Activated T-cell treated with anti-CD3 and anti-CD28 coated beads for 24 hours (primary cell): ENCODE results near the gene YLPM1.
"Not testable (repeated sequence)": the region's sequence is repeated elsewhere in the genome, so short reads cannot be mapped to it uniquely, and the experiment has no call there.

ENCODE experiments used
- DNase-seq: peaks from one replicate; pipeline ENCODE4 v3.0.0-alpha.2; 2020; ENCODE audit warnings: low read depth

Gene YLPM1, protein sequence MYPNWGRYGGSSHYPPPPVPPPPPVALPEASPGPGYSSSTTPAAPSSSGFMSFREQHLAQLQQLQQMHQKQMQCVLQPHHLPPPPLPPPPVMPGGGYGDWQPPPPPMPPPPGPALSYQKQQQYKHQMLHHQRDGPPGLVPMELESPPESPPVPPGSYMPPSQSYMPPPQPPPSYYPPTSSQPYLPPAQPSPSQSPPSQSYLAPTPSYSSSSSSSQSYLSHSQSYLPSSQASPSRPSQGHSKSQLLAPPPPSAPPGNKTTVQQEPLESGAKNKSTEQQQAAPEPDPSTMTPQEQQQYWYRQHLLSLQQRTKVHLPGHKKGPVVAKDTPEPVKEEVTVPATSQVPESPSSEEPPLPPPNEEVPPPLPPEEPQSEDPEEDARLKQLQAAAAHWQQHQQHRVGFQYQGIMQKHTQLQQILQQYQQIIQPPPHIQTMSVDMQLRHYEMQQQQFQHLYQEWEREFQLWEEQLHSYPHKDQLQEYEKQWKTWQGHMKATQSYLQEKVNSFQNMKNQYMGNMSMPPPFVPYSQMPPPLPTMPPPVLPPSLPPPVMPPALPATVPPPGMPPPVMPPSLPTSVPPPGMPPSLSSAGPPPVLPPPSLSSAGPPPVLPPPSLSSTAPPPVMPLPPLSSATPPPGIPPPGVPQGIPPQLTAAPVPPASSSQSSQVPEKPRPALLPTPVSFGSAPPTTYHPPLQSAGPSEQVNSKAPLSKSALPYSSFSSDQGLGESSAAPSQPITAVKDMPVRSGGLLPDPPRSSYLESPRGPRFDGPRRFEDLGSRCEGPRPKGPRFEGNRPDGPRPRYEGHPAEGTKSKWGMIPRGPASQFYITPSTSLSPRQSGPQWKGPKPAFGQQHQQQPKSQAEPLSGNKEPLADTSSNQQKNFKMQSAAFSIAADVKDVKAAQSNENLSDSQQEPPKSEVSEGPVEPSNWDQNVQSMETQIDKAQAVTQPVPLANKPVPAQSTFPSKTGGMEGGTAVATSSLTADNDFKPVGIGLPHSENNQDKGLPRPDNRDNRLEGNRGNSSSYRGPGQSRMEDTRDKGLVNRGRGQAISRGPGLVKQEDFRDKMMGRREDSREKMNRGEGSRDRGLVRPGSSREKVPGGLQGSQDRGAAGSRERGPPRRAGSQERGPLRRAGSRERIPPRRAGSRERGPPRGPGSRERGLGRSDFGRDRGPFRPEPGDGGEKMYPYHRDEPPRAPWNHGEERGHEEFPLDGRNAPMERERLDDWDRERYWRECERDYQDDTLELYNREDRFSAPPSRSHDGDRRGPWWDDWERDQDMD (N-terminal part only)

DNA sequence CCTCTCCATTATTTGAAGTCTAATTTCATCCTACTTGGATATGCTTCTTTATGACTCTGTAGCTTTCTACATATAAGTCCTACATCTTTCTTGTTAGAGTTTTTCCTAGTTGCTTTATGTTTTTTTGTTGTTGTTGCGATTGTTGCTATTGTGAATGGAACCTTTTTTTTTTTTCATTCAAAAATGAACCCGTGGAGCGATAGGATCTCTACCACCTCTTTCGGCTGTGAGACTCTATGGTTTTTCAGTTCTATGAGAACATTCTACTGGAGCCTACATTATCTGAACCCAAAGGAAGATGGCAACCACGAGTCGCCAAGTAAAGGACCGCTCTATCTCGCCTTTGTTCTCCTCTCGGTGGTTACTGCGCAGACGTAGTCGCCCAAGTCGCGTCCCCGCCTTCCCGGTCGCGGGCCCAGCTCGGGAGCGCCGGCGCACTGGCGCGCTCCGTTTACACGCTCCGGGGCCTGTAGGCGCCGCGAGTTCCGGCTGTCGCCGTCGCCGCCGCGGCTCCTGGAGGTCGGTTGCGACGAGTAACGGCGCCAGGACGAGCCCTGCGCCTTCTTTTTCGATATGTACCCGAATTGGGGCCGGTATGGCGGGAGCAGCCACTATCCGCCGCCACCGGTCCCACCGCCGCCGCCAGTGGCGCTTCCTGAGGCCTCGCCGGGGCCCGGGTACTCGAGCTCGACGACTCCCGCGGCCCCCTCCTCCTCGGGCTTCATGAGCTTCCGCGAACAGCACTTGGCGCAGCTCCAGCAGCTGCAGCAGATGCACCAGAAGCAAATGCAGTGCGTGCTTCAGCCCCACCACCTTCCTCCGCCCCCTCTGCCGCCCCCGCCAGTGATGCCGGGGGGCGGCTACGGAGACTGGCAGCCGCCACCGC is at the start of gene YLPM1:
TSS of gene YLPM1 (plus strand) at position 400 of the 886 bp plus-strand sequence. CDS start at position 574, 174 bp downstream.
- peak; percentile 92 for DNase-seq

DNA sequence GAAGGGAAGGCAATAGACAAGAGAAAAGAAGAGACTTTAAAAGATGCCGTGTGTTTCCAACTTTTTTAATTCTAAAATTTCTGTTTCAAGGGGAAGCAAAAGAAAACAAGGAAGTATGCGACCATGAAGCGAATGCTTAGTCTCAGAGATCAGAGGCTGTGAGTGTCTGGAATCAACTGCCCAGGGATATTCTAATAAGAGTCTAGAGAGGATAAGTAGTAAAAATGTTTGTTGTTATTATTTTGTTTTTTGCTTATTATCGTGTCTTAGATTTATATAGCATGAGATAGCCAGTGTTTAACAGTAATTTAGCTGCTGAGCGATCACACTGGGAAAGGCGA is 49.8 kb upstream of the YLPM1 start:
- no peak for DNase-seq

DNA sequence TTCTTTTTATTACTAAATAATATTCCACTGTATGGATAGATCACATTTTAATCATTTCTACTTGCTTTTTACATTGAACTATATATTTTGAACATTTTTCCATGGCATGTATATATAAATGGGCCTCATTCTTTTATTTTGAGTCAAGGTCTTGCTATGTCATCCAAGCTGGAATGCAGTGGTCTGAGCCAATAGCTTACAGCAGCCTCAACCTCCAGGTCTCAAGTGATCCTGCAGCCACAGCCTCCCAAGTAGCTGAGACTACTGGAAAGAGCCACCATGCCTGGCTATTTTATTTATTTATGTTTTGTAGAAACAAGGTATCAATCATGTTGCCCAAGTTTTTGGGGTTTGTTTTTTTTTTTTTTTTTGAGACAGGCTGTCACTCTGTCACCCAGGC is 42.6 kb upstream of the YLPM1 start:
- DNase-seq = no peak

DNA sequence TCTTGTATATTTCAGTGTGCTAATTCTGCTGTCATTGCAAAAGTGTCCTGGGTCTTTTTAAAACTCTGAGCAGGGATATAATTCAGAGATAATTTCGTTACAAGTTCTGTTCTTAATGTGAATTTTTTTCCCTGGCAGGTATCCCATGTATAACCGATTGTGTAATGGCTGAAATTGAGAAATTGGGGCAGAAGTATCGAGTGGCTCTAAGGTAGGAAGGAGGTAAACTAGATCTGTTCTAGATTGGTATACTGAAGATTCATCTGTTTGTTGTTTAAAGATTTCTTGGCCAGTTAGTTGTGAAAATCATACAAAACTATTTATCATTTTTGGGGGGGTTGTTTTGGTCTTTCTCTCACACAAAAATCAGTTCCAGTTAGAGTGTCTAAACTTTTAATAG is 40.0 kb upstream of the YLPM1 start:
- no peak for DNase-seq

DNA sequence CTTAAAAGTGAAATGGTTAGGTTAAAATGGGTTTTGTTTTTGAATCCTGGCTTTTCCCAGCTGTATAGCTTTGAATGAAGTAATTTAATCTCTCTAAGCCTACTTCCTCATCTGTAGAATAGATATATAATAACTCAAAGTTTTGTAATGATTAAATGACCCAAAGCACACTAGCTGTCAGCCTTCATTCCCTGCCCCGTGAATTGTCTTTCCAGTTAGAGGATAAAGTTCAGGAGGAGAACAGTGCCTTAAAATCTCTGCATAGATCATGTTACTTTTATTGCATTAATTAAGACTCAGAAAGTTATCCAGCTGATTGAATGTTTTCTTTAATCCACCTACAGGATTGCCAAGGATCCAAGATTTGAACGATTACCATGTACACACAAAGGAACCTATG is 30.7 kb upstream of the YLPM1 start:
- DNase-seq = no peak

DNA sequence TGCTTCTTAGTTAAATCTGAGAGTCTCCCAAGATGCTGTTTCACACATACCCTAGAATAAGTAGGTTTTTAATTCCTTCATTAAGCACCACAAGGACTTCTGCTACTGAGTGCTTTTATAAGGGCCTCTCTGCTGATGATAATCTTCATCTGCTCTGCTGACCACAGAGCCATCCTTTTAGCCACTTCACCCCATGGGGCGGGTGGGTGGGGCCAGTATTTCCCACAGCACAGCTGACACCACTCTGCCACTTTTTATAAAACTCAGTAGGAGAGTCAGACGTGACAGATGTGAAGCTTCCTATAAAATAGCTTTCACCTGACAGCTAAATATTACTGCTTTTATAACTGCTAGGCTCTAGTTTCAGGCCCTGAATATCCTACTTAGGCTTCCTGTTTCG is 29.9 kb upstream of the YLPM1 start:
- no peak for DNase-seq

DNA sequence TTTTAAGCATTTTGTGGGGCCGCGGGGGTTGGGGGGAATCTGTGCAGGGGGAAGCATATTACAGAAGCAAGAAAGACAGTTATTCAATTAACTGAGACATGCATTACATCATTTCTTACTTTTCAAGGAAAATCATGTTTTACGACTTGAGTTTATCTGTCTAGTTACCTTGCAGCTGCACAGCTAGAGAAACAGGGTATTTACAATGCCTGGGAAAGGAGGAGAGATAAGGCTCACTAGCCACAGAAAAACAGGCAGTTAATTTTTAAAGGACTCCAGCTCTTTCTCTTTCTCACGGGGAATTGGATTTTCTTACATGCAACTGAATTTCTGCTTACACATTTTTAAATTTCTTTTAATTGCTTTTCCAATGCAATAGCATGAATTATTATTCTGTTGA is 28.0 kb upstream of the YLPM1 start:
- no peak for DNase-seq

DNA sequence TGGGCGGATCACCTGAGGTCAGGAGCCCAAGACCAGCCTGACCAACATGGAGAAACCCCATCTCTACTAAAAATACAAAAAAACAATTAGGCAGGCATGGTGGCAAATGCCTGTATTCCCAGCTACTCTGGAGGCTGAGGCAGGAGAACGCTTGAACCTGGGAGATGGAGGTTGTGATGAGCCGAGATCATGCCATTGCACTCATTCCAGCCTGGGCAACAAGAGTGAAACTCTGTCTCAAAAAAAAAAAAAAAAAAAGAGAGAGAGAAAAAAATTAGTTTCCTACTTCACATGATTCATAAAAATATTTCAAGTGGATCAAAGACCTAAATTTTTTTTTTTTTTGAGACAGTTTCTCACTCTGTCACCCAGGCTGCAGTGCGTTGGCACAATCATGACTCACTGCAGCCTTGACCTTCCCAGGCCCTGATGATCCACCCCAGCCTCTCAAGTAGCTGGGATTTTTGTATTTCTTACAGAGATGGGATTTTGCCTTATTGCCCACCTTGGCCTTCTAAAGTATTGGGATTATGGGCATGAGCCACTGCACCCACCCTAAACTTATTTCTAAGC is 25.3 kb upstream of the YLPM1 start:
- no peak for DNase-seq

DNA sequence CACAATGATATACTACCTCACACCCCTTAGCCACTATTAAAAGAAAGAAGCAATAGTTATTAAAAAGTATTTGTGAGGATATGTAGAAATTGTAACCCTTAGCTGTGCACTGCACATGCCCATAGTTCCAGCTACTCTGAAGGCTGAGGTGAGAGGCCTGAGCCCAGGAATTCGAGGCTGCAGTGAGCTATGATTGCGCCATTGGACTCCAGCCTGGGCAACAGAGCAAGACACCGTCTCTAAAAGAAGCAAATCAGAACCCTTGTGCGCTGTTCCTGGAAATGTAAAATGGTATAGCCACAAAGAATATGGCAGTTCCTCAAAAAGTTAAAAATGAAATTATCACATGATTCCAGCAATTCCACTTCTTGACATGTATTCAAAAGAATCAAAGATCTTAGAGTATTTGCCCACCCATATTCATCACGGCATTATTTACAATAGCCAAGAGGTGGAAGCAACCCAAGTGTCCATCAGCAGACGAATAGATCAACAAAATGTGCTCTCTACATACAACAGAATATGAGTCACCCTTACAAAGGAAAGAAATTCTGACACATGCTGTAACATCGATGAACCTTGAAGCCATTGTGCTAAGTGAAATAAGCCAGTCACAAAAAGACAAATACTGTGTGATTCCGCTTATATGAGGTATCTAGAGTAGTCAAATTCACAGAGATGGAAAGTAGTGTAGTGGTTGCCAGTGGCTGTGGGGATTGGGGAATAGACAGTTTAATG is 23.7 kb upstream of the YLPM1 start:
- no peak for DNase-seq

DNA sequence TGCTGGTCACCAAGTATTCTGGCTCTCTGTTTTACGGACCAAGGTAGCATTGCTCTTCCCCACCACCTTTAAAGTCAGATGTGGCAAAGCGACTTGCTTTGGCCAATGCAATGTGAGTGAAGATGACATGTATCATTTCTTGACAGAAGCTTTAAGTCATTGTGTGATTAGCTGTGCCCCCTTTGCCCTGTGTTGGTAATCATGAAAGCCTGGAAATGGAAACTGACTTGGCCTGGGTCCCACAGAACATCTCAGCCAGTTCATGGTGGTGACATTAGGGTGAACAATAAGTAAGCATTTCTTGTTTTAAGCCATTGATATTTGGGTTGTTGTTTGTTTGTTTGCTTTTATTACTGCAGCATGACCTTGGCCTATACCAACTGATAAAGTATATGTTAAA is 15.9 kb upstream of the YLPM1 start:
- no peak for DNase-seq

DNA sequence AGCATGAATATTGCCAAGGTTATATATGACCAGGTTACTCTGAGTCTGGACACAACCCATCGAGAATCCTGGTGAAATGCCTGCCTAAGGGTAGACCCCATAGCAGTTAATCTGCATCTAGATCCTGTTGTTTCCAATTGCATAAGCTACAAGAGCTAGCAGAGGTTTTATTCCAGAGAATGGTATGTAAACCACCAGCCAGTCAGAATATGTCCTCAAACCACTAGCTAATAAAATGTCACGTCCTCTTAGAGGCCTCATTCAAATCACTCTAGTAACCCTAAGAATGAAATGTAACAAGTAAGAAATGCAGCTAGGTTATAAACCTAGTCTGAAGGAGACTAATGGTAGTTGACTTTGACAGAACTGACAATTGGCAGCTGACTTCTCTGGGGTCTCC is 9.0 kb upstream of the YLPM1 start:
- no peak for DNase-seq

DNA sequence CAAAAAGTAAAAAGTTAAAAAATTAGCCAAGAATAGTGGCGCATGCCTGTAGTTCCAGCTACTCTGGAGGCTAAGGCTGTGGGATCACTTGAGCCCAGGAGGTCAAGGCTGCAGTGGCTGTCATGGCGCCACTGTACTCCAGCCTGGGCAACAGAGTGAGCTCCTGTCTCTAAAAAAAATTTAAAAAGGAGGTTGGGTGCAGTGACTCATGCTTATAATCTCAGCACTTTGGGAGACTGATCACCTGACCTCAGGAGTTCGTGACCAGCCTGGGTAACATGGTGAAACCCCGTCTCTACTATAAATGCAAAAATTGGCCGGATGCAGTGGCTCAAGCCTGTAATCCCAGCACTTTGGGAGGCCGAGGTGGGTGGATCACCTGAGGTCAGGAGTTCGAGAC is 8.2 kb upstream of the YLPM1 start:
- no peak for DNase-seq

DNA sequence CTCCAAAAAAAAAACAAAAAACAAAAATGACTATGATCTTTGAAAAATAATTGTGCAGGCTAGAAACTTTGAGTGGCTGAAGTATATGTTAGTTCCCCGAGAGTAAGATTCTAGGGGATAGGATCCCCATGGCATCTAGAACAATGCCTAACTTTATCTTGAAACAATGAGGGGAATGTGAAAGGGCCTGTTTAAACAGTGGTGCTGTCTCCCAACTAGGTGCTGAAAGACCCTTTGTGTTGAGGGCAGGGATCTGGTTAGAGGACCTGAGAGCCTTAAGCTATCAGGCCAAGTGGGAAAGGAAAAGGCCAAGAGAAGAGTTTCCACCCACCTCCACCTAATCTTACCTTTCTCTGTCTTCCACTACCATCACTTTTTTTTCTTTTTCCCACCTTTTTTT is 6.8 kb upstream of the YLPM1 start:
- no peak for DNase-seq

DNA sequence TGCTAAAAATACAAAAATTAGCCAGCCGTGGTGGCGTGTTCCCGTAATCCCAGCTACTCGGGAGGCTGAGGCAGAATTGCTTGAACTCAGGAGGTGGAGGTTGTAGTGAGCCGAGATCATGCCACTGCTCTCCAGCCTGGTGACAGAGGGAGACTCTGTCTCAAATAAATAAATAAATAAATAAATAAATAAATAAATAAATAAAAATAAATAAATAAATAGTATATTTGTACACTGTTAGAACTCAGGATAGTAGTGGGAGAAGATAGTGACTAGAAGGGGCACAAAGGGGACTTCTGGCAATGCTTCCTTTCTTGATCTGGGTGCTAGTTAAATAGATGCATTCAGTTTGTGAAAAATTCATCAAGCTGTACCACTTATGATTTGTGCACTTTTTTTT is 4.6 kb upstream of the YLPM1 start:
- not testable (repeated sequence) for DNase-seq

DNA sequence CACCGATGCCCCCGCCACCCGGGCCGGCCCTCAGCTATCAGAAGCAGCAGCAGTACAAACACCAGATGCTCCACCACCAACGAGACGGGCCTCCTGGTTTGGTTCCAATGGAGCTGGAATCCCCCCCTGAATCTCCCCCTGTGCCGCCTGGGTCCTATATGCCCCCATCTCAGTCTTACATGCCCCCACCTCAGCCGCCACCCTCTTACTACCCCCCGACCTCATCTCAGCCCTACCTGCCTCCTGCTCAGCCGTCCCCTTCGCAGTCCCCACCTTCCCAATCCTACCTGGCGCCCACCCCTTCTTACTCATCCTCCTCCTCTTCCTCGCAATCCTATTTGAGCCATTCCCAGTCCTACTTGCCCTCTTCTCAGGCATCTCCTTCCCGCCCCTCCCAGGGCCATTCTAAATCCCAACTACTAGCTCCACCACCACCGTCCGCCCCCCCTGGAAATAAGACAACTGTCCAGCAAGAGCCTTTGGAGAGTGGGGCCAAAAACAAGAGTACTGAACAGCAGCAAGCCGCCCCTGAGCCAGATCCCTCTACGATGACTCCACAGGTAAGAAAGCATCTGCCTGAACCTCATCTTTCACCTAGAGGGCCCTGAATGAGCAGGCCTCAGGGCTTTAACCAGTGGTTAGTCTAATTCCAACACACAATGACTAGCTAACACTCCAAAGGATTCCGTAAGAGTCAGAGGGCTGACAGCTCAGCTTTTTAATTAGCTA is 851 bp downstream of the YLPM1 start:
- DNase-seq = no peak

DNA sequence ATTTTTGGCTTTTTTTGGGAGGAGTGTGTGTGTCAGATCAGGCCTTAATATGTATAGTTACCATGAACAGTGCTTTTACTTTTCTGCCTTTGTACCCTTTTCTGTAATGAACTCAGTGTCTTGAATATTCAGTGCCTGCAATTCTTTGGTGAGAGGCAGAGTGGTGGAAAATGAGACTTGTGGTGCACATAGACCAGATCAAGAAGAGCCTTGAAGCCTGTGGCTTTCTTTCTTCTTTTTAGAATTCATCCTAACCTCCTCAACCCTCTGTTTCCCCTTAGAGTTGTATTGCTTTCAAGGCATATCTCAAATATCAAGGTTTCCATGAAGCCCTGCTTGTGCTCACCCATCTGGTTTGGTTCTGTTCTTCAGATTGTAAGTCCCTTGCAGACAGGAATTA is 2.6 kb downstream of the YLPM1 start:
- no peak for DNase-seq

DNA sequence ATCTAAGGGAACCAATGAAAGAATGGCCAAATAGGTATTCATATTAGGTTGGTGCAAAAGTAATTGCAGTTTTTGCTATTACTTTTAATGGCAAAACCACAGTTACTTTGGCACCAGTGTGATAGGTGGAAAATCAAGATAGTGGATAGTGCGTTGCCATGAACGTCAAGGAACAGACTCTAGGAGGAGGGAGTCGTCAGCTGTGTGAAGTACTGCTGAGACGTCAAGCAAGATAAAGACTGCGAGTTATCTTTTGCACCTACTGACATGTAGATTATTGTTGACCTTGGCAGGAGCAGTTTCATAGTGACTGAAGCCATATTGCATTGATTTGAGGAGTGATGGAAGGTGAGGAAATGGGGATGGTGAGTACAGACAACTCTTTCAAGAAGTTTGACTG is 8.3 kb downstream of the YLPM1 start:
- DNase-seq = no peak

DNA sequence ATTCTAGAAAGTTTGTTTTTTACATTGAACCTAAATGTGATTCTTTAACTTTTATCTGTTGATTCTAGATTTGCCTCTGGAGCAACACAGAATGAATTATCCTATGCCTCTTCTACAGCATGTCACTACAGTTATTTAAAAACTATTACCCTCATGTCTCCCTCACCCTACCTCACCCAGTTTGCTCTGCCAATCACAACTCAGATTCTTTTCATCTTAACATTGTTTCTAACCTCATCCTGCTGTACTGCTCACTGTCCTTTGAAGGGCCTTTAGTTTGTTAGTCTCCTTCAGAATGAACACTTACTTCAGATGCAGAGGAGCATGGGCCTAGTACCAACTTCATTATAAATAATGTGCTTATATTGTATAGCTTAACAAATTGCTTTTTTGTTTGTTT is 21.5 kb downstream of the YLPM1 start:
- no peak for DNase-seq

DNA sequence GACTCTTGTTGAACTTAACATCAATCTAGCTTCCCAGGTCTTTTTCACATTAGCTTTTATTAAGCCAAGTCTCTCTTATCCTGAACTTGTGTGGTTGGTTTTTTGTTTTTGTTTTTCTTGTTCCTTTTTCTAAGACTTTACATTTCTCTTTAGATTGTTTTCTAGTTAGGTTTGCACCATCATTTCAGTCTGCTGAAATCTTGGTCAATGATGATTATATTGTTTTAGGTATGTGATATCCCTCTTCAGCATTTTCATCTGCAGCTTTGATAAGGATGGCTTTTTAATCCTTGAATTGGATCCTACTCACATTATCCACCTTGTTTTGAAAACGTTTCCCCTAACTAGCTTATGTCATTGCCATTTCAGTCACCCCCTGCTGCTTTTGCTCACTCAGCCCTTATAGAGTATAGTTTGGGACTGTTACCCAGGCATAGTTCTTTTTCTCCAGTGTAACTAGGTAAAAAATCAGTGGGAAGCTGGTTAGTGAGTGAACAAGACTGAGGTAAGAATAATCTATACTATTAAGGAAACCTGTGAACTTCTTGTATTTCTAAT is 22.0 kb downstream of the YLPM1 start:
- DNase-seq = no peak
